Bladder microvascular endothelial cell (primary cell): ENCODE measurements around the gene CBX6. TPM values are rescaled to one million over a fixed set of nuclear protein-coding genes. Genes with fewer than 3 reads are reported as not detected.

Experiments used
- total RNA-seq: library from RNA; depleted of rRNA; stranded (reverse); fragments of >200 nt; gene quantifications from 2 replicates; pipeline ENCODE4 v1.2.3, GENCODE V29; 2014

CBX6 gene
- total RNA-seq: 15.4 and 17.2 TPM in 2 replicates

GRCh38 chr22:38872172-38872830 is at the start of gene CBX6:
TSS of gene CBX6 (minus strand) at chr22:38872216. CDS start at chr22:38872190, 26 bp downstream.

DNA sequence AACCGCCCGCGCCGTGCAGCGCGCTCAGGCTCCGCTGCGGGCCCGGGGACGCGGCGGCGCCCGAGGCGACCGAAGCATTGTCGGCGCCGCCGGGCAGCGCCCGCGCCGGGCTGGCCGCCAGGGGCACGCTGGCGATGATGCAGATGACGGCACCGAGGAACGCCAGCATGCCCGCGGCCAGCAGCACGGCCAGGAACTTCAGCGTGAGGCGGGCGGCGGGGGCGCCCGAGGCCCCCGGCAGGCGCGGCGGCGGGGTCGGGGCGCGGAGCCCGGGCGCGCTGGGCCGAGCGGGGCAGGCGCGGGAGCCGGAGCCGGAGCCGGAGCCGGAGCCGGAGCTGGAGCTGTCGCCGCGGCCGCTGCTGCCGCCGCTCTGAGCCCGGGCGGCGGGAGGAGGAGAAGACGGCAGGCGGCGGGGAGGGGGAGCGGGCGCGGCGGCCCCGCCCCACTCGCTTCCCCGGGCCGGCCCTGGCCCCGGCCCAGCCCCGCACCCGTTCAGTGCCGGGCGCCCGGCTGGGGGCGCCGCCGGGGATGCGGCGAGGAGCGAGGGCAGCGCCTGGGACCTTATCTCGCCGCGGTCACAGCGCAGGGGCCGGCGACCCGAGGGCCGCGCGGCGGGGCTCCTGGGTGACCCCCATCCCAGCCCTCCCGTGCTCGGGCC is 28.2 kb downstream of the CBX6 start, which contains the start of gene NPTXR:
Gene NPTXR, minus strand, starts transcription at position 372 of the 658 bp plus-strand sequence.

Other genes with a start within 250 kb of the CBX6 start
- gene FAM227A, start 215.8 kb downstream of the CBX6 start, total RNA-seq: 0.16 and 0.69 TPM in 2 replicates
- 13.0 and 19.5 TPM in 2 replicates for gene CBY1, start 215.6 kb downstream of the CBX6 start, total RNA-seq
- 48.4 and 57.1 TPM in 2 replicates for gene TOMM22, start 190.3 kb downstream of the CBX6 start, total RNA-seq
- gene JOSD1, start 171.3 kb downstream of the CBX6 start, total RNA-seq: 57.3 and 73.9 TPM in 2 replicates
- 16.5 and 63.8 TPM in 2 replicates for gene GTPBP1, start 166.3 kb downstream of the CBX6 start, total RNA-seq
- gene SUN2, start 116.2 kb downstream of the CBX6 start, total RNA-seq: 105 and 173 TPM in 2 replicates
- 11.7 and 15.5 TPM in 2 replicates for gene DNAL4, start 78.1 kb downstream of the CBX6 start, total RNA-seq
- 0.16 and 0.69 TPM in 2 replicates for gene NPTXR, start 28.2 kb downstream of the CBX6 start, total RNA-seq
- not detected in 2 replicates for gene APOBEC3A, start 85.4 kb upstream of the CBX6 start, total RNA-seq
- gene APOBEC3B, start 110.1 kb upstream of the CBX6 start, total RNA-seq: 0.82 and 3.6 TPM in 2 replicates
- gene APOBEC3C, start 142.0 kb upstream of the CBX6 start, total RNA-seq: 1.5 and 2.8 TPM in 2 replicates
- gene APOBEC3D, start 148.9 kb upstream of the CBX6 start, total RNA-seq: 1.1 and 2.4 TPM in 2 replicates
- 4.5 and 8.0 TPM in 2 replicates for gene APOBEC3F, start 168.6 kb upstream of the CBX6 start, total RNA-seq
- gene APOBEC3G, start 205.1 kb upstream of the CBX6 start, total RNA-seq: 4.4 and 6.0 TPM in 2 replicates
- gene APOBEC3H, start 225.0 kb upstream of the CBX6 start, total RNA-seq: 0.19 and 0.32 TPM in 2 replicates